Putamen (tissue), 1 donor: ENCODE results near the gene SLC26A1.
A peak's percentile ranks its signal among the peaks of the same experiment; 100 is the strongest.
"Not testable (repeated sequence)": the region's sequence is repeated elsewhere in the genome, so short reads cannot be mapped to it uniquely, and the experiment has no call there.

Experiments used
- DNase-seq: peaks from one replicate; pipeline ENCODE4 v3.0.0-alpha.2; 2016; ENCODE audit warnings: low spot score

Gene SLC26A1

GRCh38 chr4:982814-983213, 10.4 kb downstream of the SLC26A1 start:
- DNase-seq, result no peak

DNA sequence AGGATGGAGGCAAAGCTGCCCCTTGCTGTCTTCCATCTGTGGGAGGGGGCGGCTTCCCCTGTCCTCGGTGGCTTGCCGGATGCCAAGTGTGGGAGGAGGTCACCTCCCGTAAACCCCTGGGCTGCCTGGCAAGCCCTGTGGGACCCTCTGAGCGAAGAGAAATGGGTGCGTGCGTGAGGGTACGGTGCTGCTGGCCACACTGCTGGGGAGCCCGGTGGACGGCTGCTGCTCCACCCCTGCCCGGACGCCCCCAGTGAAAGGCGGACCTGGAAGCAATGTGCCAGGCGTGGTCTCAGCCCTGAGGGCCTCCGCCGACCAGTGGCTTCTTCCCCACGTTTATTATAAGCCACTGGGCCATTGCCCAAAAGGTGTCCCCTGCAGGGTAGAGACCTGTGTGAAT, 10.9 kb downstream of the SLC26A1 start:
- no peak for DNase-seq

GRCh38 chr4:978957-979701, 14.1 kb downstream of the SLC26A1 start:
- no peak for DNase-seq

DNA sequence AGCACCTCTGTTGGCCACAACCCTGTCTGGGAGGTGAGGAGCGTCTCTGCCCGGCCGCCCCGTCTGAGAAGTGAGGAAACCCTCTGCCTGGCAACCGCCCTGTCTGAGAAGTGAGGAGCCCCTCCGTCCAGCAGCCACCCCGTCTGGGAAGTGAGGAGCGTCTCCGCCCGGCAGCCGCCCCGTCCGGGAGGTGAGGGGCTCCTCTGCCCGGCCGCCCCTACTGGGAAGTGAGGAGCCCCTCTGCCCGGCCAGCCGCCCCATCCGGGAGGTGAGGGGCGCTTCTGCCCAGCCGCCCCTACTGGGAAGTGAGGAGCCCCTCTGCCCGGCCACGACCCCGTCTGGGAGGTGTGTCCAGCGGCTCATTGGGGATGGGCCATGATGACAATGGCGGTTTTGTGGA, 17.2 kb downstream of the SLC26A1 start:
- DNase-seq, result not testable (repeated sequence)

DNA sequence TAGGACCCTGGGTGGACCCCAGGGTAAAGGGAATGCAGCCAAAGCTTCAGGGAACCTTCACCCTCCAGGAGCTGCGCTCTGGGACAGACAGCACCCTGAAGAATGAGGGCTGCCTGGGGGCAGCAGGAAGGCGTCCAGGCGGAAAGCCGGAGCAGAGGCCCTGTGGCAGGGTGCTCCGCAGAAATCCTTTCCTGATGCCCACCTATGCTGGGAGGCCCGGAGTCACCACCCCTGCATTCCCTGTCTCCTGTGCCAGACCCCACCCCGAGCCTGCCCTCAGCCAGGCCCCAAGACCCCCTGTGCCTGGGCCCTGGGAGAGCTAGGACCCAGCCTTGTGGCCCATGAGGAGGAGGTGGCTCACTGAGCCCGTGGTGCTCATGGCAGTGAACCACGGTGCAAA, 18.5 kb downstream of the SLC26A1 start:
- no peak for DNase-seq

- DNase-seq, result peak; percentile 89
Measured at GRCh38 chr4:973431-974397, 19.5 kb downstream of the SLC26A1 start, which contains the start of gene DGKQ. DGKQ (minus strand) TSS chr4:973569; CDS start chr4:973482, 87 bp downstream.

- DNase-seq, result no peak
Measured at GRCh38 chr4:972651-973424, 20.4 kb downstream of the SLC26A1 start.

- no peak for DNase-seq
Measured at GRCh38 chr4:971666-972500, 21.3 kb downstream of the SLC26A1 start.

DNA sequence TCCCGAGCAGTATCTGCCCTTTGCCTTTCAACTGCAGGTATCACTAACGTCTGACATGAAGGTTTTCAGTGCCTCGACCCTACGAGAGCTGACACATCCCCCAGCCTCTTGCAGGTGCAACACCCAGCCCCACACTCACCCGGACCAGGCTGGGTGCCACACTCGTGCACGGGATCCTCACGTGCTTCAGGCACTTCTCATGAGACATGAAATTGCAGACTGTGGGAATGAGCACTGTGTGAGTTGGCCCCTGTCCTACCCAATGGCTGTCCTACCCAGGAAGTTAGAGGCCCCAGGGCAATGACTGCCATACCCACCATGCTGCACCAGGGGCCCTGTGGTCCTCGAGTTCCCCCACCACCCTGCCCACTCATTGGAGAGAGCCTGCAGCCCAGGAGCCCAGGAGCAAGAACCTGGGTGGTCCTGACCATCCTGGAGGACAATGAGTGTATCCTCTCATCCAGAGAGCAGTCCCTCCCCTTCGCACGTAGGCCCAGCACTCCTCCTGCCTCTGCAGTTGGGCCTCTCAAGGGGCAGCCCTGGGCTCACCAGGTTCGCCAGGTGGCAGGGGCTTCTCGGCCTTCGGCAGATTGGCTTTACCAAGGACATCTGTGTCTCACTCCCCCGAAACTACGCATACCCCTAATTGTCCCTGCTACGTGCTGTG, 22.2 kb downstream of the SLC26A1 start:
- no peak for DNase-seq

DNA sequence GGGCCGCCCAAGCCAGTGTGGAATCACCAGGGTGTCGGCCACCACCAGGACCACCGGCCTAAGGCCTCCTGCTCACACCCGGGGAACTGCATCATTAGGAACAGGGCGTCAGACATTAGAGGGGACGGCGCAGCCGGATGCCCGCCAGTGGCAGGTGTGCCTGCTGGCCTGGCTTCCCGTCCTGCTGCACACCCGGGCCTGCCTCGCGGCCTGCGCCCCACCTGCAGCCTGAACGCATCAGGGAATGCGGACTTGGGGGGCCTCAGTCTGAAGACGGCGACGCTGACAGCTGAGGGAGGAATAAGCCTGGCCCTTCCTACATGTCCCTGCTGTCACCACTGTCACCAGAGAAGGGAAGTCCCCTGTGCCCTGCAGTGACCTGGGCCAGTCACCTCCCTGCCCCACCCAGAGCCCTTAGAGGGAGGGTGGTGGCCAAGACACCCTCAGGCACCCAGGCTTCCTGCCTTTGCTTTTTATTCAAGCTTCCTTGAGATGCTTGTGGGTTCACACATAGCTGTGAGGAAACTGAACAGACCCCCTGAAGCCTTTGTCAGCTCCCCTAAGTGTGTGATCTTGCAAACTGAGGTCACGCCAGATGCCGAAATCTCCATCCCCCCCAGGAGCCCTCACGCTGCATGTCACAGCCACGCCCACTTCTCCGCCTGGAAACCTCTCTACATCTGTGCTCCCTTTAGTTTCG, 23.0 kb downstream of the SLC26A1 start:
- no peak for DNase-seq

DNA sequence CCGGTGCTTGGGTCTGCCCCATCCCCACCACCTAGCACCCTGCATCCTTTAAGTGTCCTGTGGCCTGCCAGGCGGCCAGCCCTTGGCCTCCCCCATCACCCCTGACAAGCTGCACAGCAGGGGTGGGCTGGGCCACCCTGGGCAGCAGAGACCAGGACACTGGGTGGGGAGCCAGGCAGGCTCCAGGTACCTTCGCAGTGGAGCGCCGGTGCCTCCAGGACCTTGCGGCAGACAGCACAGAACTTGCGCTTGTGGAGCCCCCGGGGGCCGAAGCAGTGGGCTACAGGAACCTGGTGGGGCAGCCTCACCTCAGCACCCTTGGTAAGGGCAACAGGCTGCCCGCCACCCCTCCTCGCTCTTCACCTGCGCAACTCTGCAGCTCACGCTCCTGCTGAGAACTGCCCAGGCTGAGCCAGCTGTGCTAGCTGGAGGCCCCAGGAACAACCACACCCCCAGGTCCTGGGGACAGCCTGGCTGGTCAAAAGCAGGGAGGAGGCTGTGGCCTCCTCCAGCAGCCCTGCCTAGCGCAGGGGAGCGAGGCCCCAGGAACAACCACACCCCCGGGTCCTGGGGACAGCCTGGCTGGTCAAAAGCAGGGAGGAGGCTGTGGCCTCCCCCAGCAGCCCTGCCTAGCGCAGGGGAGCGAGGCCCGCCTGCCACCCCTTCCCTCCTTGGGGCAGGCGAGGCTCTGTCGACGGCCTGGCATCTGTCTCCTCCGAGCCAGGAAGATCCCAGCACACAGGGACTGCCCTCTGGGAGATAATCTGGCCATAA, 24.4 kb downstream of the SLC26A1 start:
- no peak for DNase-seq

DNA sequence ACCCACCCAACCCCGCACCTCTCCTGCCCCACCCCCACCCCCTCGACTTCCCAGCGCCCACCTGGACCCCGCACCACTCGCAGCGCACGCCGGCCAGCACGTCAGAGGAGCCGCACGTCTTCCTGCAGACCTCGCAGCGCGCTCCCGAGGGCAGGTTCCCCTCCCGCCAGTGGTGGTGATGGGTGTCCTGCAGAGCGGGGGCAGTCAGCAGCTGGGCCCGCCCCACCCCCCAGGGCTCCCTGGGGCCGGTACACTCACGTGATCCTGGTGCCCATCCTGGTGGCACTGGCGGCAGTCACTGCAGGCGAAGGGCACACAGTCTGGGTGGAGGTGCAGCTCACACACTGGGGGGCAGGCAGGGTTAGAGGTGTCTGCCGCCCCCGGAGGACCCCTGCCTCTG, 25.0 kb downstream of the SLC26A1 start:
- DNase-seq, result no peak

DNA sequence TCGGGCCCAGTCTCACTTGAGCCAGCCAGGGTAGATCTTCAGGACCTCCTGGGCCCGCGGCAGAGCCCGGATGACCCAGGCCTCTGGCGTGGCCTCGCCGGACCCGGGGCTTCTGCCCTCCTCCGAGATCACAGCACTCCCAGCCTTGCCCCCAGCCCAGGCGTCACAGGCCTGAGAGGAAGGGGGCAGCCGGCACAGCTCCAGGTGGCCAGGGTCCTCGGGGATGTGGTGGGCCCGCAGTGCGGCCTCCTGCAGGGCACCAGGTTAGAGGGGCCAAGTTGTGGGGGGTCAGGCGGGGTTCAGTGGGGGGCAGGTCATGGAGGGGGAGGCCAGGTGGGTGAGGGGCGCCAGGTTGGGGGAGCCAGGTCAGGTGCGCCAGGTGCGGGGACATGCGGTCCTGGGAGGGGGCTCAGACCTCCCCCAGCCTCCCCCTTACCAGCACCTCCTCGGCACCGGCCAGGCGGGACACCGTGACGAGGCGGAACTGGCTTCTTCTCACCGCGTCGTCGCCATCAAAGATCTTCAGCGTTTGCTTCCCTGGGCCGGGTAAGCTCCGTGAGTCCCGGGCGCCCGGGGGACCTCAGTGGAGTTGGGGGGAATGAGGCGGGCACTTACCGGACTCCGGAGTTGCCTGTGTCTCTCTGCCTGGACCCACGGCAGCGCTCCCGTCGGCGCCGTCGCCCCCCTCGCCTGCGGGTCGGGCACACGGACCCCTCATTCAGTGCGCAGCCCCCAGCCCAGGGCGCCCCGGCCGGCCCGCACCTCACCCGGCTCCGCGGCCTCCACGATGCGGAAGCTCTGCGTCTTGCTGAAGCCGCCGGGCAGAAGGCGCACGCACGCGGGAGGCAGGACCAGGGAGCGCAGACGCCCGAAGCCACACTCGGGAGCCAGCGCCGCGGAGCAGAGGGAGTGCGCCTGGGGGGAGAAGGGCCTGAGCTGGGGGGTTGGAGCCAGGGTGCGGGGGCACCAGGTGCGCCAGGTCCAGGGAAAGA, 25.8 kb downstream of the SLC26A1 start:
- DNase-seq, result no peak

- no peak for DNase-seq
Measured at GRCh38 chr4:966266-967112, 26.7 kb downstream of the SLC26A1 start.

DNA sequence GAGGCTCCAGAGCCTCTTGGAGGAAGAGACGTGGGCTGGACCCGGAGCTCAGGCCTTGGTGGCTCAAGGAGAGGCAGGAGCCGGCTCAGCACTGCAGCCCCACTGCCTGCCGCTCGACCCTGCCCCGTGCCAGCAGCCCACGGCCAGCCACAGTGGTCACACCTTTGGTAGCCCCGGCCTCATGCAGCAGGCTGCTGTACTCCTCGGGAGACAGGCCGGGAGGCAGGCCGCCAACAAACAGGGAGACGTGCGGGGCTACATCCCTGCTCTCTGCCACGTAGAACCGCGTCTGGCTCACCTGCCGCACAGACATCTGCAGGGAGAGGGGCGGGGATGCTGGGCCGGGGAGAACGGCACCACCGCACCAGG, 27.5 kb downstream of the SLC26A1 start:
- no peak for DNase-seq

DNA sequence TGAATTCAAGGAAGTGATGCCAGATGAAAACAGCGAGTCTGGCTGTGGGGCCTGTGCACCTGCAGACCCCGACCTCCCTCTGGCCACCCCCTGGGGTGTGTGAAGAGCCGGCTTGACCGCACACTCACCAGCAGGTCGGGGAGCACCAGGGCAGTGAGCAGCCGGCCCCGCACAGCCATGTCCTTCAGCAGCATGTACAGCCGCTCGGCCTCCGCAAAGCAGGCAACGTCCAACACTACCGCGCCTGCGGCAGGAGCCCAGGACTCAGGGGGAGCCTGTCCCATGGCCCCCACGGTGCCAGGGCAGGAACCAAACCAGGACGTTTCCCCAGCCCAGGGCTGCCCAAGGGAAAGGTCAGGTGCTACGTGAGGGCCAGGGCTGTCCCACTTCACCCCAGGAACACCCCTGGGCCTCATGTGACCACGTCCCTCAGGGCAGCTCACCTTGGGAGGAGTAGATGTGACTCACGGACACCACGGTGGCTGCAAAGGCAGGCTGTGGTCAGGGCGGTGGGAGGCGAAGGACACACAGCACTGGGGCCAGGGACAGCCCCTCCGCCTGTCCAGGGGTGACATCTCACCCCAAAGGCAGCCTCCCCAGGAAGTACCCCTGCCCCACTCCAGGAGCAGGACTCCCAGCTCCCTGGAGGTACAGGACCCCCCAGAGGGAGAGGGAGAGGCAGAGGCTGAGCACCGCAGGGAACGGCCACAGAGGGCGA, 28.0 kb downstream of the SLC26A1 start:
- no peak for DNase-seq
